Left ventricle myocardium inferior (tissue), 1 donor: Measurements from ENCODE around the gene NIPA2. TPM values are rescaled to one million over a fixed set of nuclear protein-coding genes. Genes with fewer than 3 reads are reported as not detected.

Experiments
- DNase-seq: peaks from one replicate; pipeline ENCODE4 v3.0.0-alpha.2; 2020
- H3K27ac ChIP-seq: fragments of 200-600 bp; replicated peaks from 2 replicates; pipeline ENCODE4 v1.8.0; 2021
- H3K27me3 ChIP-seq: fragments of 200-600 bp; 2 replicates; pipeline ENCODE4 v1.8.0; 2021; ENCODE audit warnings: low read depth
- H3K36me3 ChIP-seq: fragments of 200-600 bp; 2 replicates; pipeline ENCODE4 v1.8.0; 2021
- H3K4me1 ChIP-seq: fragments of 200-600 bp; 2 replicates; pipeline ENCODE4 v1.8.0; 2021
- H3K4me3 ChIP-seq: fragments of 200-600 bp; 2 replicates; pipeline ENCODE4 v1.8.0; 2021; ENCODE audit warnings: mild to moderate bottlenecking, moderate library complexity
- H3K9me3 ChIP-seq: fragments of 200-600 bp; replicated peaks from 2 replicates; pipeline ENCODE4 v1.8.0; 2021
- CTCF ChIP-seq: fragments of 200-600 bp; IDR thresholded peaks from 2 replicates; pipeline ENCODE4 v1.8.0; 2021; ENCODE audit warnings: antibody characterized with exemption, mild to moderate bottlenecking, borderline replicate concordance
- intact Hi-C: fragments of 100-400 bp; cut with micrococcal nuclease; formaldehyde crosslinking; loops from one replicate; pipeline ENCODE4 v1.11.0; 2022
- total RNA-seq: library from RNA; stranded (reverse); fragmentation: NEBNext Ultra II Directional; extraction: Animal tissue kit (Norgen Biotek cat#: 25700); gene quantifications from one replicate; pipeline ENCODE4 v1.2.1, GENCODE V29; 2021
- donor health status: DM: no; HTN: yes; CAD: no; lungs with severe emphysema.

The NIPA2 gene
- total RNA-seq, 1 donor from 2014 or later, result 21.4 TPM

- H3K36me3 ChIP-seq, result peaks cover 46% of the 10 kb centered on the region
- no peak overlapping the region for H3K27ac ChIP-seq
- TF ChIP-seq CTCF, result no peak
- no peaks in the 10 kb centered on the region for H3K9me3 ChIP-seq
- DNase-seq, result no peak
- no peaks in the 10 kb centered on the region for H3K27me3 ChIP-seq
- peaks cover 31% of the 10 kb centered on the region for H3K4me1 ChIP-seq
- no peak overlapping the region for H3K4me3 ChIP-seq
- intact Hi-C loops, result no loop called here
These were observed 6.2 kb downstream of the NIPA2 start for GRCh38 chr15:22844421-22845288.

GRCh38 chr15:22845289-22845900 is 6.9 kb downstream of the NIPA2 start:
- H3K36me3 ChIP-seq, result peaks cover 48% of the 10 kb centered on the region
- intact Hi-C loops, result no loop called here

GRCh38 chr15:22846073-22846472 is 7.6 kb downstream of the NIPA2 start:
- Histone ChIP-seq H3K27ac (no peak overlapping the region), H3K27me3 (no peaks in the 10 kb centered on the region), H3K9me3 (no peaks in the 10 kb centered on the region), H3K36me3 (peaks cover 48% of the 10 kb centered on the region), H3K4me1 (peaks cover 17% of the 10 kb centered on the region), H3K4me3 (no peak overlapping the region)
- DNase-seq, result no peak
- TF ChIP-seq CTCF, result no peak
- intact Hi-C loops, result no loop called here

More at GRCh38 chr15:22845289-22845900, 6.9 kb downstream of the NIPA2 start:
- no peak for DNase-seq
- Histone ChIP-seq H3K4me1 (peaks cover 24% of the 10 kb centered on the region), H3K4me3 (no peak overlapping the region), H3K27me3 (no peaks in the 10 kb centered on the region), H3K27ac (no peak overlapping the region), H3K9me3 (no peaks in the 10 kb centered on the region)
- TF ChIP-seq CTCF, result no peak

- peaks cover 59% of the 10 kb centered on the region for H3K36me3 ChIP-seq
- no peaks in the 10 kb centered on the region for H3K9me3 ChIP-seq
- no peak for DNase-seq
- intact Hi-C loops, result no loop called here
- H3K27me3 ChIP-seq, result no peaks in the 10 kb centered on the region
- H3K27ac ChIP-seq, result no peak overlapping the region
- no peak for TF ChIP-seq CTCF
- peaks cover 8% of the 10 kb centered on the region for H3K4me1 ChIP-seq
- H3K4me3 ChIP-seq, result no peak overlapping the region
These were observed 11.6 kb downstream of the NIPA2 start for GRCh38 chr15:22850055-22850454.

GRCh38 chr15:22851513-22851912 is 13.0 kb downstream of the NIPA2 start:
- H3K36me3 ChIP-seq, result peaks cover 64% of the 10 kb centered on the region
- no peak overlapping the region for H3K27ac ChIP-seq
- H3K4me3 ChIP-seq, result no peak overlapping the region
- no peak for TF ChIP-seq CTCF
- intact Hi-C loops, result no loop called here
- no peaks in the 10 kb centered on the region for H3K27me3 ChIP-seq
- H3K4me1 ChIP-seq, result peaks cover 3% of the 10 kb centered on the region
- no peak for DNase-seq
- H3K9me3 ChIP-seq, result no peaks in the 10 kb centered on the region
